HEK293 (cell line): ENCODE results near the gene OCRL.
A peak's percentile ranks its signal among the peaks of the same experiment; 100 is the strongest.

Experiments
- CTCF ChIA-PET: fragments of 350-600 bp; formaldehyde crosslinking; extraction: SDS; loops from one replicate; lab custom pipeline; 2021; ENCODE audit warnings: antibody characterized with exemption; lab: Yijun Ruan, JAX
- POLR2A ChIA-PET: fragments of 300-600 bp; formaldehyde crosslinking; extraction: SDS; loops from one replicate; lab custom pipeline; 2020; ENCODE audit warnings: antibody characterized with exemption, inconsistent platforms; lab: Yijun Ruan, JAX
- H3K27ac ChIP-seq: fragments of 200-500 bp; sonication (Bioruptor generic); 2 replicates; pipeline ENCODE4 v1.5.1; 2014; ENCODE audit warnings: low read depth, low read length, control low read depth, inconsistent platforms; ENCODE audit errors: extremely low read depth
- H3K36me3 ChIP-seq, 2 experiments: fragments of 200-500 bp in 1 of 2; sonication (Bioruptor generic) in 1 of 2; 1 replicate in 1 of 2; 2 replicates in 1 of 2; pipeline ENCODE4 v1.5.1; 2014 to 2017; ENCODE audit warnings: inconsistent platforms in 2 of 2, low read length in 2 of 2; ENCODE audit not compliant: control insufficient read depth in 2 of 2, insufficient read depth in 1 of 2
- H3K4me1 ChIP-seq: fragments of 200-500 bp; sonication (Bioruptor generic); 2 replicates; pipeline ENCODE4 v1.5.1; 2014; ENCODE audit warnings: mild to moderate bottlenecking, low read length, inconsistent platforms; ENCODE audit not compliant: control insufficient read depth, insufficient read depth
- H3K4me3 ChIP-seq: 2 replicates; pipeline ENCODE4 v1.5.1; 2011; ENCODE audit warnings: low read depth, mild to moderate bottlenecking, control low read depth, low read length, moderate library complexity
- H3K9me3 ChIP-seq: fragments of 200-500 bp; sonication (Bioruptor generic); 2 replicates; pipeline ENCODE4 v1.5.1; 2014; ENCODE audit warnings: low read depth, low read length, inconsistent platforms; ENCODE audit not compliant: control insufficient read depth, insufficient read depth
- GLIS1 ChIP-seq: fragments of 450-650 bp; formaldehyde crosslinking; IDR thresholded peaks from 2 replicates; pipeline ENCODE4 v1.5.1; 2016; ENCODE audit warnings: missing biosample characterization, missing genetic modification characterization
- PATZ1 ChIP-seq: fragments of 450-650 bp; formaldehyde crosslinking; IDR thresholded peaks from 2 replicates; pipeline ENCODE4 v1.5.1; 2016; ENCODE audit warnings: missing biosample characterization, missing genetic modification characterization
- PRDM10 ChIP-seq: fragments of 450-650 bp; formaldehyde crosslinking; IDR thresholded peaks from 2 replicates; pipeline ENCODE4 v1.5.1; 2016; ENCODE audit warnings: missing biosample characterization, missing genetic modification characterization
- PRDM4 ChIP-seq: fragments of 450-650 bp; formaldehyde crosslinking; IDR thresholded peaks from 2 replicates; pipeline ENCODE4 v1.5.1; 2017; ENCODE audit warnings: missing biosample characterization, missing genetic modification characterization
- ZFP37 ChIP-seq: fragments of 450-650 bp; formaldehyde crosslinking; IDR thresholded peaks from 2 replicates; pipeline ENCODE4 v1.5.1; 2016; ENCODE audit warnings: missing biosample characterization, missing genetic modification characterization
- ZIC2 ChIP-seq: fragments of 450-650 bp; formaldehyde crosslinking; IDR thresholded peaks from 2 replicates; pipeline ENCODE4 v1.5.1; 2016; ENCODE audit warnings: missing biosample characterization, missing genetic modification characterization
- ZNF138 ChIP-seq: fragments of 450-650 bp; formaldehyde crosslinking; IDR thresholded peaks from 2 replicates; pipeline ENCODE4 v1.5.1; 2016; ENCODE audit warnings: missing biosample characterization, missing genetic modification characterization, borderline replicate concordance
- ZNF398 ChIP-seq: fragments of 450-650 bp; formaldehyde crosslinking; IDR thresholded peaks from 2 replicates; pipeline ENCODE4 v1.5.1; 2017; ENCODE audit warnings: missing biosample characterization, missing genetic modification characterization
- ZNF561 ChIP-seq: fragments of 450-650 bp; IDR thresholded peaks from 2 replicates; pipeline ENCODE4 v1.5.1; 2018; ENCODE audit warnings: missing biosample characterization, missing genetic modification characterization, borderline replicate concordance
- ZXDB ChIP-seq: fragments of 450-650 bp; formaldehyde crosslinking; IDR thresholded peaks from 2 replicates; pipeline ENCODE4 v1.5.1; 2016; ENCODE audit warnings: missing biosample characterization, missing genetic modification characterization

Gene OCRL

GRCh38 chrX:129618997-129619396 lies 78.9 kb downstream of the OCRL start:
- TF ChIP-seq PRDM10 (tag by site-specific recombination) (peak; percentile 71), ZXDB (tag by site-specific recombination) (no peak), GLIS1 (tag by site-specific recombination) (peak; percentile 65), ZIC2 (tag by site-specific recombination) (peak; percentile 78), ZNF561 (tag by site-specific recombination) (no peak)
- ChIA-PET CTCF (interaction anchor here (0.5 to 2.2 kb wide), 2 partner anchors 18 to 442 kb away, joined by 3 to 7 read pairs; no protein-coding TSS in a partner anchor), POLR2A (no interaction called here)

GRCh38 chrX:129622757-129623301 lies 82.8 kb downstream of the OCRL start:
- Histone ChIP-seq H3K4me3 (no peak overlapping the region), H3K36me3 (no peaks in the 10 kb centered on the region), H3K9me3 (no peaks in the 10 kb centered on the region), H3K27ac (no peak overlapping the region), H3K4me1 (no peaks in the 10 kb centered on the region)
- ChIA-PET POLR2A (no interaction called here), CTCF (interaction anchor here (0.6 to 0.7 kb wide), 2 partner anchors 18 to 51 kb away, joined by 3 to 4 read pairs; no protein-coding TSS in a partner anchor)
- TF ChIP-seq ZNF138 (tag by site-specific recombination) (no peak), PRDM4 (tag by site-specific recombination) (no peak), PATZ1 (tag by site-specific recombination) (no peak), ZNF398 (no peak), ZFP37 (tag by site-specific recombination) (no peak)

More at GRCh38 chrX:129618997-129619396, 78.9 kb downstream of the OCRL start:
- H3K9me3 ChIP-seq, result no peaks in the 10 kb centered on the region
- no peak overlapping the region for H3K27ac ChIP-seq
- no peaks in the 10 kb centered on the region for H3K36me3 ChIP-seq
- H3K4me3 ChIP-seq, result no peak overlapping the region
- H3K4me1 ChIP-seq, result no peaks in the 10 kb centered on the region
